ENCODE results near the gene ZFAND6.

The ZFAND6 gene

DNA sequence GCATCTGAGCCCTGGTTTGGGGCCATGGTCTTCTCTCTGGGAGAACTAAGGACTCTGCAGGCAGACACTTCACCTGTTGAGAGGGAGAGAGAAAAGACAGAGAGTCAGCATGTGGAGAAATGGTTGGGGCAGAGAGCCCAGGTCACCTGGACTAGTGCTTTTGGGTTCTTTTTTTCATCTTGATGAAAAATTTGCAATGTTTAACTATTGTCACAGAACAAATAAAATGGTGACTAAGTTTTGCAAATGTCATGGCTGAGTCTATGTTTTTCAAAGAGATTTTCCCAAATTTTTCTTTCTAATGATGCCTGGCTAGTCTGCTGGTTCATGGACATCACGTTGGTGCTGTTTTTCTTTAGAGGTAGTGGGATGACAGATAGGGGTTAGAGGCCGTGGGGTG, 111.1 kb downstream of the ZFAND6 start:
- ATAC-seq, result no peak

GRCh38 chr15:80171787-80172186, 112.3 kb downstream of the ZFAND6 start:
- TF ChIP-seq BACH2 (CRISPR knock-in tag; IDR thresholded peaks at IDR 0.05; ENCODE audit: borderline replicate concordance) (no peak), ARNTL (CRISPR knock-in tag; IDR thresholded peaks at IDR 0.05; ENCODE audit: borderline replicate concordance, low read depth) (no peak), GLIS3 (CRISPR knock-in tag; IDR thresholded peaks at IDR 0.05) (no peak), ZNF70 (CRISPR knock-in tag; IDR thresholded peaks at IDR 0.05) (no peak), PPARA (CRISPR knock-in tag; IDR thresholded peaks at IDR 0.05; ENCODE audit: borderline replicate concordance) (no peak)
- no peak for ATAC-seq

More for the DNA sequence above, 111.1 kb downstream of the ZFAND6 start:
- TF ChIP-seq ZFP3 (CRISPR knock-in tag; IDR thresholded peaks at IDR 0.05) (no peak), ARNTL (CRISPR knock-in tag; IDR thresholded peaks at IDR 0.05; ENCODE audit: borderline replicate concordance, low read depth) (no peak), ZFP30 (CRISPR knock-in tag; IDR thresholded peaks at IDR 0.05) (no peak), ZNF565 (CRISPR knock-in tag; conservative IDR thresholded peaks at IDR 0.05; ENCODE audit: low read depth) (no peak), CSDC2 (CRISPR knock-in tag; IDR thresholded peaks at IDR 0.05) (no peak), ZNF70 (CRISPR knock-in tag; IDR thresholded peaks at IDR 0.05) (no peak), PATZ1 (CRISPR knock-in tag; IDR thresholded peaks at IDR 0.05; ENCODE audit: borderline replicate concordance) (no peak), ZNF8 (CRISPR knock-in tag; IDR thresholded peaks at IDR 0.05) (no peak), GLIS3 (CRISPR knock-in tag; IDR thresholded peaks at IDR 0.05) (no peak), TOX (CRISPR knock-in tag; IDR thresholded peaks at IDR 0.05; ENCODE audit: borderline replicate concordance) (no peak), ZC3H10 (CRISPR knock-in tag; IDR thresholded peaks at IDR 0.05) (no peak), PPARA (CRISPR knock-in tag; IDR thresholded peaks at IDR 0.05; ENCODE audit: borderline replicate concordance) (no peak), RARB (CRISPR knock-in tag; IDR thresholded peaks at IDR 0.05) (no peak), TCF4 (CRISPR knock-in tag; IDR thresholded peaks at IDR 0.05; ENCODE audit: borderline replicate concordance) (no peak), TSHZ2 (CRISPR knock-in tag; IDR thresholded peaks at IDR 0.05) (no peak), OSR1 (CRISPR knock-in tag; IDR thresholded peaks at IDR 0.05) (no peak)
- TF ChIP-seq, protein P1, sequence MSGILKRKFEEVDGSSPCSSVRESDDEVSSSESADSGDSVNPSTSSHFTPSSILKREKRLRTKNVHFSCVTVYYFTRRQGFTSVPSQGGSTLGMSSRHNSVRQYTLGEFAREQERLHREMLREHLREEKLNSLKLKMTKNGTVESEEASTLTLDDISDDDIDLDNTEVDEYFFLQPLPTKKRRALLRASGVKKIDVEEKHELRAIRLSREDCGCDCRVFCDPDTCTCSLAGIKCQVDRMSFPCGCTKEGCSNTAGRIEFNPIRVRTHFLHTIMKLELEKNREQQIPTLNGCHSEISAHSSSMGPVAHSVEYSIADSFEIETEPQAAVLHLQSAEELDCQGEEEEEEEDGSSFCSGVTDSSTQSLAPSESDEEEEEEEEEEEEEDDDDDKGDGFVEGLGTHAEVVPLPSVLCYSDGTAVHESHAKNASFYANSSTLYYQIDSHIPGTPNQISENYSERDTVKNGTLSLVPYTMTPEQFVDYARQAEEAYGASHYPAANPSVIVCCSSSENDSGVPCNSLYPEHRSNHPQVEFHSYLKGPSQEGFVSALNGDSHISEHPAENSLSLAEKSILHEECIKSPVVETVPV (CRISPR knock-in tag; IDR thresholded peaks at IDR 0.05), result no peak
- TF ChIP-seq, protein P2, sequence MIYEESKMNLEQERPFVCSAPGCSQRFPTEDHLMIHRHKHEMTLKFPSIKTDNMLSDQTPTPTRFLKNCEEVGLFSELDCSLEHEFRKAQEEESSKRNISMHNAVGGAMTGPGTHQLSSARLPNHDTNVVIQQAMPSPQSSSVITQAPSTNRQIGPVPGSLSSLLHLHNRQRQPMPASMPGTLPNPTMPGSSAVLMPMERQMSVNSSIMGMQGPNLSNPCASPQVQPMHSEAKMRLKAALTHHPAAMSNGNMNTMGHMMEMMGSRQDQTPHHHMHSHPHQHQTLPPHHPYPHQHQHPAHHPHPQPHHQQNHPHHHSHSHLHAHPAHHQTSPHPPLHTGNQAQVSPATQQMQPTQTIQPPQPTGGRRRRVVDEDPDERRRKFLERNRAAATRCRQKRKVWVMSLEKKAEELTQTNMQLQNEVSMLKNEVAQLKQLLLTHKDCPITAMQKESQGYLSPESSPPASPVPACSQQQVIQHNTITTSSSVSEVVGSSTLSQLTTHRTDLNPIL (CRISPR knock-in tag; IDR thresholded peaks at IDR 0.05; ENCODE audit: low read depth), result no peak
- TF ChIP-seq, protein P3, sequence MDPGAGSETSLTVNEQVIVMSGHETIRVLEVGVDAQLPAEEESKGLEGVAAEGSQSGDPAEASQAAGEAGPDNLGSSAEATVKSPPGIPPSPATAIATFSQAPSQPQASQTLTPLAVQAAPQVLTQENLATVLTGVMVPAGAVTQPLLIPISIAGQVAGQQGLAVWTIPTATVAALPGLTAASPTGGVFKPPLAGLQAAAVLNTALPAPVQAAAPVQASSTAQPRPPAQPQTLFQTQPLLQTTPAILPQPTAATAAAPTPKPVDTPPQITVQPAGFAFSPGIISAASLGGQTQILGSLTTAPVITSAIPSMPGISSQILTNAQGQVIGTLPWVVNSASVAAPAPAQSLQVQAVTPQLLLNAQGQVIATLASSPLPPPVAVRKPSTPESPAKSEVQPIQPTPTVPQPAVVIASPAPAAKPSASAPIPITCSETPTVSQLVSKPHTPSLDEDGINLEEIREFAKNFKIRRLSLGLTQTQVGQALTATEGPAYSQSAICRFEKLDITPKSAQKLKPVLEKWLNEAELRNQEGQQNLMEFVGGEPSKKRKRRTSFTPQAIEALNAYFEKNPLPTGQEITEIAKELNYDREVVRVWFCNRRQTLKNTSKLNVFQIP (CRISPR knock-in tag; IDR thresholded peaks at IDR 0.05; ENCODE audit: borderline replicate concordance, low read depth), result no peak

DNA sequence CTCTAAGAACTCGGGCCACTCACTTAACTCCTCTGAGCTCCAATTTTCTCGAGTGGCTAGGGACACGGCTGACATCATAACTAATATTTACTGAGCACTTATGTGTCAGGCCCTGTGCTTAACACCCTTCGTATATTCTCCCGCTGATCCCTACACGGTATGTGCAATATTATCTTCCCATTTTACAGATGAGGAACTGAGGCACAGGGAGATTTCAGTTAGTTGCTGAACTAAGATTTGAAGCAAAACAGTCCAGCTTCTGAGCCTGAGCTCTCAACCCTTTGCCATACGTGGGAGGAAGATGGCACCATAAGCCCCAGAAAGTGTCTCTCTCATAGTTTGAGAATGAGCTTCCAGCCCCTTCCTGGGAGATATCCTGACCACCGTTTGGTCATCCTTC, 112.9 kb downstream of the ZFAND6 start:
- ATAC-seq, result no peak
- TF ChIP-seq, protein P1 (CRISPR knock-in tag; IDR thresholded peaks at IDR 0.05), result no peak
- TF ChIP-seq ARNTL (CRISPR knock-in tag; IDR thresholded peaks at IDR 0.05; ENCODE audit: borderline replicate concordance, low read depth) (no peak), OSR1 (CRISPR knock-in tag; IDR thresholded peaks at IDR 0.05) (no peak), ESRRG (CRISPR knock-in tag; IDR thresholded peaks at IDR 0.05) (no peak), SNAI2 (CRISPR knock-in tag; IDR thresholded peaks at IDR 0.05) (no peak), ZNF8 (CRISPR knock-in tag; IDR thresholded peaks at IDR 0.05) (no peak), CSDC2 (CRISPR knock-in tag; IDR thresholded peaks at IDR 0.05) (no peak), TSHZ2 (CRISPR knock-in tag; IDR thresholded peaks at IDR 0.05) (no peak), BACH2 (CRISPR knock-in tag; IDR thresholded peaks at IDR 0.05; ENCODE audit: borderline replicate concordance) (no peak), ZFP30 (CRISPR knock-in tag; IDR thresholded peaks at IDR 0.05) (no peak)
- TF ChIP-seq, protein P3 (CRISPR knock-in tag; IDR thresholded peaks at IDR 0.05; ENCODE audit: borderline replicate concordance, low read depth), result no peak

Data from SK-N-SH treated with all-trans-retinoic acid at 6 μM for 48 hours (cell line).